CD4-positive, alpha-beta T cell (primary cell): Measurements from ENCODE around the gene ZDHHC3. TPM values are rescaled to one million over a fixed set of nuclear protein-coding genes. Genes with fewer than 3 reads are reported as not detected.

ENCODE experiments used
- ATAC-seq: fragments of 200-7000 bp; cut with Tn5 transposase; one replicate; pipeline ENCODE4 v1.10.0; 2022; ENCODE audit warnings: mild to moderate bottlenecking; ENCODE audit not compliant: poor library complexity
- CTCF ChIA-PET: fragments of 350-600 bp; sonication (Branson Sonifier 250); formaldehyde crosslinking; loops from one replicate; lab custom pipeline; 2021; ENCODE audit warnings: antibody characterized with exemption, inconsistent platforms; lab: Charles Lee
- POLR2A ChIA-PET: fragments of 350-600 bp; sonication (Branson Sonifier 250); formaldehyde crosslinking; loops from one replicate; lab custom pipeline; 2021; ENCODE audit warnings: antibody characterized with exemption, inconsistent platforms; lab: Charles Lee
- DNase-seq, 14 experiments: peaks; one replicate each; pipeline ENCODE4 v3.0.0-alpha.2; 2013 to 2020; ENCODE audit warnings: mixed read lengths in 2 of 14
- H3K27ac ChIP-seq, 2 donors: one replicate each; pipeline versions ENCODE4 v1.5.1 to v1.7.0; 2013; ENCODE audit warnings: low read length in 2 of 2, low read depth in 1 of 2, mild to moderate bottlenecking in 1 of 2
- H3K27me3 ChIP-seq, 2 experiments: 1 replicate in 1 of 2; 2 replicates in 1 of 2; pipeline versions ENCODE4 v1.6.1 to v1.7.0; 2013; ENCODE audit warnings: low read length in 2 of 2, control low read depth in 1 of 2, mild to moderate bottlenecking in 1 of 2, moderate library complexity in 1 of 2; ENCODE audit not compliant: insufficient read depth in 2 of 2, control insufficient read depth in 1 of 2
- H3K36me3 ChIP-seq: one replicate; pipeline ENCODE4 v1.6.1; 2013; ENCODE audit warnings: low read length, control low read depth; ENCODE audit not compliant: insufficient read depth
- H3K4me1 ChIP-seq: one replicate; pipeline ENCODE4 v1.6.1; 2013; ENCODE audit warnings: low read length, control low read depth; ENCODE audit not compliant: insufficient read depth
- H3K4me3 ChIP-seq: one replicate; pipeline ENCODE4 v1.5.1; 2013; ENCODE audit warnings: mild to moderate bottlenecking, low read length, moderate library complexity
- H3K9me3 ChIP-seq, 2 experiments: 1 replicate in 1 of 2; 2 replicates in 1 of 2; pipeline versions ENCODE4 v1.6.1 to v1.7.0; 2013; ENCODE audit warnings: low read length in 2 of 2, mild to moderate bottlenecking in 2 of 2, control low read depth in 1 of 2, moderate library complexity in 1 of 2; ENCODE audit not compliant: control insufficient read depth in 1 of 2, insufficient read depth in 1 of 2
- H3K27ac Mint-ChIP-seq: one replicate; pipeline ENCODE4 v1.8.0; 2020; ENCODE audit warnings: mixed read lengths
- H3K27me3 Mint-ChIP-seq: one replicate; pipeline ENCODE4 v1.8.0; 2021; ENCODE audit warnings: mixed read lengths
- H3K36me3 Mint-ChIP-seq: one replicate; pipeline ENCODE4 v1.8.0; 2021; ENCODE audit warnings: low read depth, mixed read lengths
- H3K4me1 Mint-ChIP-seq: one replicate; pipeline ENCODE4 v1.8.0; 2021; ENCODE audit warnings: low read depth, mixed read lengths
- H3K4me3 Mint-ChIP-seq: one replicate; pipeline ENCODE4 v1.8.0; 2020; ENCODE audit warnings: mild to moderate bottlenecking, mixed read lengths
- H3K9me3 Mint-ChIP-seq: one replicate; pipeline ENCODE4 v1.8.0; 2020; ENCODE audit warnings: mixed read lengths
- CTCF ChIP-seq: fragments of 200-600 bp; IDR thresholded peaks from one replicate; pipeline ENCODE4 v1.8.0; 2022; ENCODE audit warnings: antibody characterized with exemption, mild to moderate bottlenecking
- intact Hi-C, 2 experiments: fragments of 100-400 bp; cut with DNase I in 1 of 2; cut with micrococcal nuclease in 1 of 2; formaldehyde crosslinking; loops; one replicate each; pipeline versions ENCODE4 v1.15.1 to v1.9.0; 2023 to 2025; cut with DNase I, micrococcal nuclease
- total RNA-seq, 174 experiments: library from RNA in 2 of 174; stranded (reverse) in 2 of 174; gene quantifications; one replicate each; pipeline ENCODE4 v1.2.3 and lab custom pipeline; 2021 to 2026

ZDHHC3 gene
- total RNA-seq, 2 experiments from 2014 or later = 34.4 to 34.6 TPM

GRCh38 chr3:44896440-44896839 is 79.5 kb downstream of the ZDHHC3 start:
- Mint-ChIP-seq H3K9me3 (no peaks in the 10 kb centered on the region), H3K36me3 (no peaks in the 10 kb centered on the region), H3K4me3 (no peak overlapping the region), H3K27ac (no peak overlapping the region), H3K27me3 (peaks cover 18% of the 10 kb centered on the region), H3K4me1 (no peaks in the 10 kb centered on the region)
- intact Hi-C loops = no loop called here
- no peaks in the 10 kb centered on the region for H3K36me3 ChIP-seq
- no peak for TF ChIP-seq CTCF
- H3K9me3 ChIP-seq = no peaks in the 10 kb centered on the region
- peaks cover 0 to 5% of the 10 kb centered on the region in 2 experiments for H3K27me3 ChIP-seq
- H3K4me1 ChIP-seq = no peaks in the 10 kb centered on the region
- no peak for ATAC-seq
- no peak overlapping the region for H3K4me3 ChIP-seq
- ChIA-PET POLR2A (no interaction called here), CTCF (no interaction called here)
- no peak overlapping the region for H3K27ac ChIP-seq
- no peak for DNase-seq

DNA sequence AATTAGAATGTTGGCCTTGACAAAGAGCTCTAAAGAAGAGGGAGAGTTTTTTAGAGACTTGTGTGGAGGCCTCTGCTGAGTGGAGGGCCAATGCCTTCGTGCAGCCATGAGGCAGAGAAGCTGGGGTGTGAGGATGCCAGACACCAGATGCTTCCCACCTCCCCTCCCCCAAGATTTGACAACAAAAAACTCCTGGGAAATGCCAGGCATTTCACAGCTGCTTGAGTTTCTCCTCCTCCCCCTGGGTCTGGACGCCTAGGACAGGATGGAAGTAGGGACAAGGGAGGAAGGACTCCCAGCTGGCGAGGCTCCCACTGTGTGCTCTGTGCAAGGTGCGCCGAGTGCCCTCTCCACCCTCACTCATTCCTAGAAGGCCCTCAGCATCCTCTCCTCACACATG is 81.5 kb downstream of the ZDHHC3 start:
- intact Hi-C loops = no loop called here
- DNase-seq = no peak
- CTCF ChIA-PET = no interaction called here
- ATAC-seq = no peak
- no peak overlapping the region for H3K27ac ChIP-seq
- Mint-ChIP-seq H3K4me3 (no peak overlapping the region), H3K9me3 (no peaks in the 10 kb centered on the region), H3K36me3 (no peaks in the 10 kb centered on the region), H3K4me1 (no peaks in the 10 kb centered on the region), H3K27ac (no peak overlapping the region), H3K27me3 (peaks cover 7% of the 10 kb centered on the region)
- no peak for TF ChIP-seq CTCF
- no peaks in the 10 kb centered on the region for H3K9me3 ChIP-seq
- H3K4me1 ChIP-seq = no peaks in the 10 kb centered on the region
- peaks cover 0 to 5% of the 10 kb centered on the region in 2 experiments for H3K27me3 ChIP-seq
- no peak overlapping the region for H3K4me3 ChIP-seq
- POLR2A ChIA-PET = no interaction called here
- no peaks in the 10 kb centered on the region for H3K36me3 ChIP-seq

DNA sequence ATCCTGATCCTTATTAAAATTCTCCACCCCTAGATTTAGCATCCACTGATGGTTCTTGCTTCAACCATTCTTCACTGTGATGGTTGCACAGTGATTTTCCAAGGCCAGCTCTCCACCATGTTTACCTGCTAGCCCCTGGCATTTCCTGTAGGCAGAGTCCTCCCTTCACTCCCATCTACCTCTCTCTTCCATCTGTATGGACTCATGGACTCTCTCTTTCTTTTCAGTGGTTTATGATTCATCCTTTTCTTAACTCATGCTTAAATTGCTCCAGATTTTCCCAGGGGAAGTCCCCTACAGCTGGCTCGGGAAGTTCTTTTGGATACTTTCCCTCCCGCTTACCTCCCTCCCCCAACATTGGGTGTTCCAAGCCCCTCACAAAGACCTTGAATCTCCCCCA is 82.9 kb downstream of the ZDHHC3 start:
- no peaks in the 10 kb centered on the region for H3K36me3 ChIP-seq

More for the DNA sequence above, 82.9 kb downstream of the ZDHHC3 start:
- Mint-ChIP-seq H3K9me3 (no peaks in the 10 kb centered on the region), H3K4me3 (no peak overlapping the region), H3K36me3 (no peaks in the 10 kb centered on the region), H3K4me1 (no peaks in the 10 kb centered on the region), H3K27ac (no peak overlapping the region), H3K27me3 (no peaks in the 10 kb centered on the region)
- TF ChIP-seq CTCF = no peak
- Histone ChIP-seq H3K4me3 (no peak overlapping the region), H3K4me1 (no peaks in the 10 kb centered on the region), H3K9me3 (no peaks in the 10 kb centered on the region), H3K27me3 (no peaks in the 10 kb centered on the region), H3K27ac (no peak overlapping the region)
- DNase-seq (no peak), ATAC-seq (no peak)
- intact Hi-C loops = no loop called here
- ChIA-PET CTCF (no interaction called here), POLR2A (no interaction called here)
